Prostate gland (tissue), 2 donors: Measurements from ENCODE around the gene MED17. TPM values are rescaled to one million over a fixed set of nuclear protein-coding genes. Genes with fewer than 3 reads are reported as not detected.

Experiments
- DNase-seq: peaks from one replicate; pipeline ENCODE4 v3.0.0-alpha.2; 2019; ENCODE audit warnings: low spot score
- H3K27ac ChIP-seq, 2 donors: fragments of 200-600 bp; sonication (generic); 2 replicates each; pipeline ENCODE4 v1.5.1; 2017 to 2019
- H3K27me3 ChIP-seq: fragments of 200-600 bp; sonication (generic); replicated peaks from 2 replicates; pipeline ENCODE4 v1.5.1; 2019; ENCODE audit not compliant: insufficient read depth
- H3K36me3 ChIP-seq, 2 donors: fragments of 200-600 bp; sonication (generic); 1 replicate in 1 of 2; 2 replicates in 1 of 2; pipeline versions ENCODE4 v1.5.1 to v1.8.1; 2017 to 2019
- H3K4me1 ChIP-seq: fragments of 200-600 bp; sonication (generic); replicated peaks from 2 replicates; pipeline ENCODE4 v1.5.1; 2019
- H3K4me3 ChIP-seq, 2 donors: fragments of 200-600 bp; sonication (generic); 2 replicates each; pipeline ENCODE4 v1.5.1; 2017 to 2019
- H3K9me3 ChIP-seq: fragments of 200-600 bp; sonication (generic); 2 replicates; pipeline ENCODE4 v1.5.1; 2017
- CTCF ChIP-seq, 4 experiments: fragments of 200-600 bp in 2 of 4; fragments of 450-650 bp in 2 of 4; sonication (generic) in 2 of 4; IDR thresholded peaks; 1 replicate in 3 of 4; 2 replicates in 1 of 4; pipeline ENCODE4 v1.5.1; 2016 to 2019; ENCODE audit warnings: antibody characterized with exemption in 4 of 4, mild to moderate bottlenecking in 2 of 4, moderate library complexity in 2 of 4
- POLR2A ChIP-seq: fragments of 450-650 bp; IDR thresholded peaks from one replicate; pipeline ENCODE4 v1.6.1; 2016; ENCODE audit warnings: antibody characterized with exemption, mild to moderate bottlenecking
- POLR2AphosphoS5 ChIP-seq: sonication (generic); formaldehyde crosslinking; IDR thresholded peaks from one replicate; pipeline ENCODE4 v1.6.1; 2017; ENCODE audit warnings: antibody characterized with exemption
- WGBS: methylation state at CpG from one replicate; pipeline ENCODE4 v1.1.5; 2018; 5-methylcytosine and 5-hydroxymethylcytosine counted together
- intact Hi-C: fragments of 100-400 bp; cut with DNase I; formaldehyde crosslinking; loops from one replicate; pipeline ENCODE4 v1.14.2; 2022
- total RNA-seq, 2 donors: library from RNA; depleted of rRNA; stranded (reverse); fragments of >200 nt; gene quantifications; one replicate each; pipeline ENCODE4 v1.1.0, GENCODE V29; 2016

The MED17 gene
- total RNA-seq, 2 donors from 2014 or later, result 22.4 to 31.4 TPM

- Histone ChIP-seq H3K27me3 (no peaks in the 10 kb centered on the region), H3K4me1 (no peaks in the 10 kb centered on the region), H3K4me3 (peak overlapping the region; percentile 31 to 37), H3K27ac (peak overlapping the region in 1 of 2 donors; percentile 42), H3K9me3 (no peaks in the 10 kb centered on the region), H3K36me3 (no peaks in the 10 kb centered on the region)
- DNase-seq, result no peak
- intact Hi-C loops, result no loop called here
- WGBS, result 10% methylated on average over 67 of the region's 67 CpGs
- TF ChIP-seq POLR2AphosphoS5 (no peak), POLR2A (no peak), CTCF (IDR thresholded peaks at IDR 0.05) (no peak)
Measured at GRCh38 chr11:93849751-93850593, 65.9 kb downstream of the MED17 start.

- WGBS, result 4% methylated on average over 6 of the region's 6 CpGs
- H3K4me1 ChIP-seq, result no peaks in the 10 kb centered on the region
Measured at GRCh38 chr11:93850594-93851018, 66.5 kb downstream of the MED17 start, which contains the start of gene VSTM5. TSS of gene VSTM5 (minus strand) at chr11:93850618. CDS start at chr11:93850502, 116 bp downstream.

GRCh38 chr11:93852242-93852641 lies 68.2 kb downstream of the MED17 start:
- no peak overlapping the region for H3K4me3 ChIP-seq
- no peak for TF ChIP-seq CTCF (IDR thresholded peaks at IDR 0.05)
- TF ChIP-seq POLR2A, result no peak
- no peak for TF ChIP-seq POLR2AphosphoS5
- no peaks in the 10 kb centered on the region for H3K27me3 ChIP-seq
- H3K9me3 ChIP-seq, result no peaks in the 10 kb centered on the region
- no peaks in the 10 kb centered on the region for H3K36me3 ChIP-seq
- no peak for DNase-seq
- 92% methylated on average over 5 of the region's 5 CpGs for WGBS
- intact Hi-C loops, result no loop called here
- H3K27ac ChIP-seq, result no peak overlapping the region
- H3K4me1 ChIP-seq, result no peaks in the 10 kb centered on the region

More at GRCh38 chr11:93850594-93851018, 66.5 kb downstream of the MED17 start, which contains the start of gene VSTM5:
- H3K27ac ChIP-seq, result peak within 1 kb of the TSS in 1 of 2 donors; percentile 42
- H3K27me3 ChIP-seq, result no peaks in the 10 kb centered on the region
- no peaks in the 10 kb centered on the region for H3K9me3 ChIP-seq
- TF ChIP-seq POLR2AphosphoS5 (no peak), POLR2A (no peak), CTCF (IDR thresholded peaks at IDR 0.05) (no peak)
- intact Hi-C loops, result no loop called here
- no peak for DNase-seq
- H3K36me3 ChIP-seq, result no peaks in the 10 kb centered on the region
- H3K4me3 ChIP-seq, result peak within 1 kb of the TSS; percentile 31 to 37

GRCh38 chr11:93857413-93858120 lies 73.5 kb downstream of the MED17 start:
- 52% methylated on average over 3 of the region's 3 CpGs for WGBS
- TF ChIP-seq POLR2AphosphoS5, result no peak
- TF ChIP-seq CTCF (IDR thresholded peaks at IDR 0.05), result no peak
- no peak for TF ChIP-seq POLR2A
- H3K4me3 ChIP-seq, result no peak overlapping the region
- H3K9me3 ChIP-seq, result no peaks in the 10 kb centered on the region
- intact Hi-C loops, result no loop called here
- H3K4me1 ChIP-seq, result no peaks in the 10 kb centered on the region
- no peaks in the 10 kb centered on the region for H3K36me3 ChIP-seq
- H3K27ac ChIP-seq, result no peak overlapping the region
- no peaks in the 10 kb centered on the region for H3K27me3 ChIP-seq
- DNase-seq, result no peak
